CD4-positive, alpha-beta T cell treated with Interleukin-10 for 1 hour (primary cell): ENCODE data around the gene CEMP1.

Source experiments
- DNase-seq: peaks from one replicate; pipeline ENCODE4 v3.0.0-alpha.2; 2020

CEMP1 gene

DNA sequence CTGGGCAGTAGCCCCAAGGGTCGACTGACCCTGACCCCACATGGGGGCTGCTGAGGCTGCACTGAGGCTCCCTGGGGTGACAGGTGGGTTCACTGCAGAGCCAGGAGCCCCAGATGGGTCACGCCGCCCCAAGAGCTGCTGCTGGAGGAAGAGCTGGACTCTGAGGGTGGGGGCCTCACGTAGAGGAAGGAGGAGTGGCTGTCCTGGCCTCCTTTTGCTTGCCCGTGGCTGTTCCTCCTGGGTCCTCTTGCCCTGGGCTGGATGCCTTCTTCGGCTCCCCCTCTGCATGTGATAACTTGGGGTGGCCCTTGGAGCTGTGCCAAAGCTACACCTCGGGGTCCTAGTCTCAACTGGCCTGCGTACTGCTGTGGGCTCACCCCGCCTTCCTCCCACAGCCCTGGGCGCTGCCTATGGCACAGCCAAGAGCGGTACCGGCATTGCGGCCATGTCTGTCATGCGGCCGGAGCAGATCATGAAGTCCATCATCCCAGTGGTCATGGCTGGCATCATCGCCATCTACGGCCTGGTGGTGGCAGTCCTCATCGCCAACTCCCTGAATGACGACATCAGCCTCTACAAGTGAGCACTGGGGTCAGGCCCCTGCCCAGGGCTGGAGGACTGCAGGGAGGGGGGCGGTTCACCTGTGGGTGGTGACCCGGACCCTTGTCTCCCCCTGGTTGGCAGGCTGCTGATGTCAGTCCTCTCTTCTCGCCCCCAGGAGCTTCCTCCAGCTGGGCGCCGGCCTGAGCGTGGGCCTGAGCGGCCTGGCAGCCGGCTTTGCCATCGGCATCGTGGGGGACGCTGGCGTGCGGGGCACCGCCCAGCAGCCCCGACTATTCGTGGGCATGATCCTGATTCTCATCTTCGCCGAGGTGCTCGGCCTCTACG, 12.1 kb downstream of the CEMP1 start:
- DNase-seq = no peak

- DNase-seq = no peak
Observed at GRCh38 chr16:2517954-2518605, 13.1 kb downstream of the CEMP1 start.

- DNase-seq = no peak
Observed at GRCh38 chr16:2516391-2517240, 14.6 kb downstream of the CEMP1 start.

- DNase-seq = no peak
Observed at GRCh38 chr16:2515180-2515851, 15.9 kb downstream of the CEMP1 start.

DNA sequence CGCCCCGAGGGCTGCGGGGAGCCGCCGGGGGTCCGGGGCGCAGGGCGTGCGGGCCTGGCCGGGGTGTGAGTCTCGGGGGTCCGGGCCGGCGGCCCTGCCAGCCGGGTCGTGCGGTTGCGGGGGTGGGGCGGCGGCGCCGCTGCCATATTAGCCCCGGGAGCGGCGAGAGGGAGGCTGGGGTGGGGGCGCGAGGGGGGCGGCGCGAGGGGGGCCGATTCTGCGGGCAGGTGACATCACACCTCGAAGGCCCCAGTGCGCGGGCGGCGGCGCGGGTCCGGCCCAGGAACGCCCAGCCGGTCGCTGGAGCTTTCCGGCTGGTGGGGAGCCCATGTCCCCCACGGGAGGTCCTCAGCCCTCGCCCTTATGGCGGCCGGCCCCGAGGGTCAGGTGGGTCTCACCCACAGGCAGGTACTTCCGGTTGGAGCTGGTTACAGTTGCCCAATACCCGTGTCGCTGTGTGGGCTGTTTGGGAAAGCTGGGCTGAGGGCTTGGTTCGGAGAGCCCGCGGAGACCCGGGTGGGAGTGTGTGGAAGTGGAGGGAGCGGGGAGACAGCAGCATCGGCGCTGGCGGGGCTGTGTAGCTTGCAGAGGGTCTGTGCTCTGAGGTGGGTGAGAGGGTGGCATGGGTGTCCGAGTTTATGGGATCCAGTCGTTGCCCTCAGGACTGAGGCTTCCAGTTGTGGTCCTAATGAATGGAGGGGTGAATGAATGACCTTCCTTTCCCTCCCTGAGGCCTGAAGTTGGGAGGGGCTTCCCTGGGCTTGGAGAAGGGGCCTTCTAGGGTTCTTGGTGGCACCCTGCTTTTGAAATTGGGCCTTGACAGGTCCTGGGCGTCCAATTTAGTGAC, 16.7 kb downstream of the CEMP1 start:
- peak; percentile 60 for DNase-seq

GRCh38 chr16:2513405-2514332, 17.5 kb downstream of the CEMP1 start, which contains the start of gene ATP6V0C:
TSS of gene ATP6V0C (plus strand) at chr16:2513952. CDS start at chr16:2514104, 152 bp downstream.
- DNase-seq = peak; percentile 94

GRCh38 chr16:2512735-2513404, 18.3 kb downstream of the CEMP1 start:
- peak; percentile 52 for DNase-seq

DNA sequence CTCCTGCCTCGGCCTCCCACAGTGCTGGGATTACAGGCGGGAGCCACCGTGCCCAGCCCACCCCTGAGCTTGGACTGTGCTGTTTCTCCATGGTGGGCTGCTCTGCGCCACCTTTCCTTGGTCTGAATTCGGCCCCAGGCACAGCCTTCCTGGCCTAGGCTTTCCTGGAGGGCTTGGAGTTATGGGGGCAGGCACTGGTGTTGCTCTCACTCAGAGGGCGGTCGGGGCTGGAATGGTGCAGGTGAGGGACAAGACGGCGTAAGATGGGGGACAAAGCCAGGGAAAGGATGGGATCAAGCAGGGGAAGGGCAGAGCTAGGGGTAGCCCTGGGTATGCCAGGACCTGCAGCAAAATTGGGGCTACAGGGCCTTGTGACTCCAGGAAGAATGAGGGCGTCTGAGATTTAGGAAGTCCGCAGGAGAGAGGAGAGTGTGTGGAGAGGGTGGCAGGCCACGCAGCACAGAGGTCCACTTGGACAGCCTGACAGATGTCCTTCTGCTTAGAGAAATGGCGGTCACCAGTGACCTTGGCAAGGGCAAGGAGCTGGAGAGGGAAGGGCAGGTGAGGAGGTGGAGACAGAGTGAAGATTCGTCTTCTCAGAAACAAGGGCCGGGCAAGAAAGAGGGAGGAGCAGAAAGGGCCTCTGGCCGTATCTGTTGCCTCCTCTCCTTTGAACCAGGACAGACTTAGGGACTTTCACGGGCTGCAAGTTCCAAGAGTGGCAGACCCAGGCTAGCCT, 19.0 kb downstream of the CEMP1 start:
- no peak for DNase-seq

GRCh38 chr16:2511128-2511800, 19.9 kb downstream of the CEMP1 start:
- no peak for DNase-seq

DNA sequence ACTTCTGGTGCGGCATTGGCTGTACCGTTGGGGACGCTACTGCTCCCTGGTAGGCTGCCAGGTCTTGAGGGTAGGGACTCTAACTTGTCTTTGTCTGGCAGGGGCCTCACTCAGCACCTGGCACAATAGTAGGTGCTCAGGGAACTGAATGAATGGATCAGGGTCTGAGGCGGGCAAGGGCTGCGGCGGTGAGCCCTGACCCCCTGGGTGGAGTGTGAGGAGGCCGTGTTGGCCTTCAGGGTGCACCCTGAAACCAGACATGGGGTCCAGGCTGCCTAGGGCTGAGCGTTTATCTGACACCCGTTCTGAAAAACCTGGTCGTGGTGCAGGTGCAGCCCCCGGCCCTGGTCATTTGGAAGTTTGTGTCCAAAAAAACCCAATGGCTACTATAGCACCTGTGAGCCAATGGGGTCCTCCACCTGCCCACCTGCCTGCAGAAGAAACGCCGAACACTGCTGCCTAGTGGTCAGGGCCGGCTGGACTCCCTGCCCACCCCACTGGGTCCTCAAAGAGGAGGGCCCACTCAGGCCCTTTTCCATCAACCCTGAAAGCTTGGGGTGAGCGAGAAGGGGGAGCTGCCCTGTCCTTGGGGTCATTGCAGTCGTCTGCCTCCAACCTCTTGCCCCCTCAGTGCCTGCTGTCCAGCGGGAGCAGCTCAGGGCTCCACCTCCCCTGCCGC, 22.3 kb downstream of the CEMP1 start:
- DNase-seq = no peak

GRCh38 chr16:2507665-2508064, 23.5 kb downstream of the CEMP1 start:
- DNase-seq = no peak

DNA sequence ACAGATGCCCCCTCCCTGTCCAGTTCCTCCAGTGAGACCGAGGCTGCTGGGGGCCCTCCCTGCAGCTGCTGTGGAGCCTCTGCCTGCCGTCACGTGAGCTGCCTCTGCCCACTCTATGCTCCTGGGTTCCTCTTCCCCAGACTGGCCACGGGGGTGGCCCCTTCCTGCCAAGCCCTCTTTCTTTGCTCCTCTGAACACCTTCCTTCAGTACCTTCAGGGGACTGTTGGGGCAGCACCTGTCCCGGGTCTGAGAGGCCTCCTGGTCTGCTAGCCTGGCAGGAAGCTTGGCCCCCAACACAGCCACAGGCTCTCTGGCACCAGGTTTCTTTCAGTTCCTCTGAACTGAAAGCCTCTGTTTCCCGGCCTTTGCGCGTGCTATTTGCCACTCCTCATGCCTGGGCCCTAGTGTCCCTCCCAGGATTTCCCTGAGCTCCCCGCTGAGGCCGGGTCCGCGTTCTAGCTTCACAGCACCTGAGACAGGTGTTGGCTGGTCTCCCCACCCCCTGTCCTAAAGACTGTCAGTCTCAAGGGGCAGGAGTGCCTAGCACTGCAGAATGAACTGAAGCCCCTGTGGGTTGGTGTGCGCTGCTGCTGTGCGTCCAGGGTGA, 24.1 kb downstream of the CEMP1 start:
- DNase-seq = no peak

DNA sequence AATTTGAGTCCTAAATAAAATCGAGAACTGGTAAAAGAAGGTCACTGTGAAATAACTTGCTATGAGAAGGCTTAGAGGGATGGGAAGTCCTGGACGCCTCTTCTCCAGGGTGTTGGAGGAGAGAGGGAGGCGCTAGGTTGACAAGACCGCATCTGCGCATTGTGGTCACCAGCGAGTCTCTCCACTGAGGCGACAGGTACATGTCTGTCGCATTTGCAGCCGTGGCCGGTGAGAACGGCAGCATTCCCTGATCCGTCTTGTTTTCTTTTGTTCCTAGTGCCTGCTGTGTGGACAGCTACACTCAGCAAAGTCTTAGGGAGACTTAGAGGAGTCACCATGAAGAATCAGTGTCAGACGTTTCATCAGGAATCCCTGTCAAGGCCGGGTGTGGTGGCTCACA, 25.5 kb downstream of the CEMP1 start:
- no peak for DNase-seq

- no peak for DNase-seq
Observed at GRCh38 chr16:2501946-2502895, 29.0 kb downstream of the CEMP1 start.

DNA sequence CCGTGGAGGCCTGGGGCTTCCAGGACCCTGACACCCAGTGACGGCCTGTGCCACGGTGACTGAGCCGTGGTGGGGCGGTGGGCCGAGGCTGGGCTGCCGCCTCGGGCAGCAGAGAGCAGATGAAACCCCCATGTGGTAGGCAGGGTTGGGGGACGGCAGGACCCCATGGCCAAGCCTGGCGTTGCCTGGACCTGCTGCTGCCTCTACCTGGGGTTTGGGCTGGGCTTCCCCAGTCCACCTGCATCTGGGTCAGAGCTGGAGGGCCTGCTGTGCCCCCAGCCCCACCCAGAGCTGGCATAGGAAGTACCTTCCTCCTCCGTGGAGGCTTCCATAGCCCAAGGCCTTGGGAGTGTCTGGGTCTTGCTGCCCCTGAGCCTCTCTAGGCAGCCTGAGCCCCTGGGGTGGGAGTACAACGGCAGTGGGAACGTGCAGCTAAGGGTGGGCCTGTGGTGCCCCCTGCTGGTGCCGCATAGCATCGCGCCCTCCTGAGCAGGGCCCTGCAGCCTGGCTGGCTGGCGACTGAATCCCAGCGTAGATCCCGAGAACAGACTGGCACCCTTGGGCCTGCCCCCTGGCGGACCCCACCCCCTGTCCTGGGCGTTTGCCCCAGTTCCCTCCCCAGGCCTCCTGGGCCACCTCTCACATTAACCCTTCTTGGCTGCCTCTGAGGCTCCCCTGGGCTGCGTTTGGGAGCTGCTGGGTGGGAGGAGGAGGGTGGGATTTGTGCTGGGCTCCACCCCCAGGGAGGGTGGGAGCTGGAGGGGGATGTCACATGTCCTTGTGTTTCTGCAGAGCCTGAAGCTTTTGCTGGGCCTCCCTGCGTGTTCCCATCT, 30.1 kb downstream of the CEMP1 start:
- DNase-seq = peak; percentile 83
